Right lobe of liver (tissue), 6 donors: ENCODE measurements around the gene RASIP1. TPM values are rescaled to one million over a fixed set of nuclear protein-coding genes. Genes with fewer than 3 reads are reported as not detected.

ENCODE experiments used
- ATAC-seq, 4 donors: fragments of 200-7000 bp; cut with Tn5 transposase; one replicate each; pipeline ENCODE4 v1.9.1; 2020; ENCODE audit warnings: mild to moderate bottlenecking in 4 of 4, moderate library complexity in 4 of 4
- DNase-seq, 3 donors: peaks; one replicate each; pipeline ENCODE4 v3.0.0-alpha.2; 2020
- H3K27ac ChIP-seq, 3 donors: fragments of 200-600 bp; one replicate each; pipeline ENCODE4 v1.8.0; 2022
- H3K27me3 ChIP-seq, 2 donors: fragments of 200-600 bp; one replicate each; pipeline ENCODE4 v1.8.0; 2022
- H3K36me3 ChIP-seq, 4 donors: fragments of 200-600 bp; sonication (generic) in 1 of 4; one replicate each; pipeline versions ENCODE4 v1.5.1 to v1.8.0; 2017 to 2022; ENCODE audit warnings: control low read depth in 1 of 4
- H3K4me1 ChIP-seq, 4 donors: fragments of 200-600 bp; sonication (generic) in 1 of 4; one replicate each; pipeline versions ENCODE4 v1.5.1 to v1.8.0; 2017 to 2022; ENCODE audit warnings: control low read depth in 1 of 4
- H3K4me3 ChIP-seq, 3 donors: fragments of 200-600 bp; one replicate each; pipeline ENCODE4 v1.8.0; 2022
- H3K9me3 ChIP-seq, 4 donors: fragments of 200-600 bp; sonication (generic) in 1 of 4; one replicate each; pipeline versions ENCODE4 v1.5.1 to v1.8.0; 2017 to 2022; ENCODE audit warnings: control low read depth in 1 of 4
- POLR2A ChIP-seq: fragments of 450-650 bp; IDR thresholded peaks from one replicate; pipeline ENCODE4 v1.6.1; 2017; ENCODE audit warnings: antibody characterized with exemption, mild to moderate bottlenecking
- WGBS: methylation state at CpG from one replicate; pipeline ENCODE4 v1.1.6; 2018; ENCODE audit warnings: low coverage, low lambda C conversion rate; ENCODE audit not compliant: insufficient coverage; ENCODE audit errors: missing lambda C conversion rate; 5-methylcytosine and 5-hydroxymethylcytosine counted together
- intact Hi-C, 2 donors: fragments of 100-400 bp; cut with DNase I; formaldehyde crosslinking; loops; one replicate each; pipeline versions ENCODE4 v1.11.2 to v1.14.1; 2022
- total RNA-seq, 6 experiments: library from RNA; depleted of rRNA in 2 of 6; stranded (reverse); fragments of >200 nt in 2 of 6; fragmentation: NEBNext Ultra II Directional in 3 of 6; extraction: Animal tissue kit (Norgen Biotek cat#: 25700) in 3 of 6; gene quantifications; one replicate each; pipeline versions ENCODE4 v1.1.0 to v1.2.4, GENCODE V29; 2016 to 2023
- TF ChIP-seq, protein P1 (sequence below), 4 donors: fragments of 200-600 bp in 3 of 4; fragments of 450-650 bp in 1 of 4; IDR thresholded peaks; one replicate each; pipeline versions ENCODE4 v1.5.1 to v1.8.0; 2016 to 2022; ENCODE audit warnings: antibody characterized with exemption in 4 of 4, mild to moderate bottlenecking in 2 of 4
- donor health status: DM: no; HTN: yes; CAD: no.
- donor health status: DM: no; HTN: no; CAD: no.
- donor health status: DM: no; HTN: no; CAD: no.
- donor health status: DM: no; HTN: yes; CAD: no.
- donor health status: DM: no; HTN: yes; CAD: no.

The RASIP1 gene
- total RNA-seq, 6 experiments from 2014 or later: 2.7 to 6.7 (median 4.9) TPM

- H3K27me3 ChIP-seq: no peaks in the 10 kb centered on the region
- no peak for DNase-seq
- peak overlapping the region; percentile 18 to 35 (median 26) for H3K4me3 ChIP-seq
- no peaks in the 10 kb centered on the region for H3K36me3 ChIP-seq
- no peak for TF ChIP-seq POLR2A
- H3K9me3 ChIP-seq: no peaks in the 10 kb centered on the region
- peak overlapping the region; percentile 4 to 24 (median 19) for H3K27ac ChIP-seq
- 75% methylated on average over 19 of the region's 20 CpGs for WGBS
- peaks cover 0 to 17% (median 3%) of the 10 kb centered on the region in 4 donors for H3K4me1 ChIP-seq
- intact Hi-C loops: no loop called here
- ATAC-seq: no peak
Measured at GRCh38 chr19:48751845-48752495, 11.6 kb upstream of the RASIP1 start.

- no peaks in the 10 kb centered on the region for H3K27me3 ChIP-seq
- intact Hi-C loops: no loop called here
- peaks cover 0 to 15% (median 3%) of the 10 kb centered on the region in 4 donors for H3K4me1 ChIP-seq
Measured at GRCh38 chr19:48750771-48751504, 10.5 kb upstream of the RASIP1 start.

DNA sequence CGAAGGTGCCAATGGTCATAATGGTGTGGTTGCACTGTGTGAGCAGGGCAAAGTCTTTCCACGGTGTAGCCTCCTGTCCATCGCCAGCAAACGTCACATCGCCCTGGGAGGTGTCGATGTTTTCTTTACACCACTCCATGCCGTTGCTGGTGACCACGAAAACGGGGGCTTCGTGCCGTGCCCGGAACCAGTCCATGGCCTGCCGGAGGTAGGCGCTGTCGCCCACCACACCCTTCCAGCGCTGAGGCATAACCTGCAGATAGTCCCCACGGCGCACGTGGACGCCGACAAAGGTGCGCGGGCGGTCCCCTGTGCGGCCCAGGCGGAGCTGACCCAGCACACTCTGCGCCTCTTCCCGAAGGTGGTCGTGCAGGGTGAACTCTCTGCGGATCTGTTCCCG lies 9.9 kb upstream of the RASIP1 start:
- no peaks in the 10 kb centered on the region for H3K9me3 ChIP-seq
- H3K27ac ChIP-seq: no peak overlapping the region
- H3K27me3 ChIP-seq: no peaks in the 10 kb centered on the region
- intact Hi-C loops: no loop called here
- ATAC-seq (no peak), DNase-seq (no peak)
- peaks cover 0 to 10% (median 1%) of the 10 kb centered on the region in 4 donors for H3K4me1 ChIP-seq
- 100% methylated on average over 2 of the region's 31 CpGs for WGBS
- no peaks in the 10 kb centered on the region for H3K36me3 ChIP-seq
- TF ChIP-seq, protein P1, sequence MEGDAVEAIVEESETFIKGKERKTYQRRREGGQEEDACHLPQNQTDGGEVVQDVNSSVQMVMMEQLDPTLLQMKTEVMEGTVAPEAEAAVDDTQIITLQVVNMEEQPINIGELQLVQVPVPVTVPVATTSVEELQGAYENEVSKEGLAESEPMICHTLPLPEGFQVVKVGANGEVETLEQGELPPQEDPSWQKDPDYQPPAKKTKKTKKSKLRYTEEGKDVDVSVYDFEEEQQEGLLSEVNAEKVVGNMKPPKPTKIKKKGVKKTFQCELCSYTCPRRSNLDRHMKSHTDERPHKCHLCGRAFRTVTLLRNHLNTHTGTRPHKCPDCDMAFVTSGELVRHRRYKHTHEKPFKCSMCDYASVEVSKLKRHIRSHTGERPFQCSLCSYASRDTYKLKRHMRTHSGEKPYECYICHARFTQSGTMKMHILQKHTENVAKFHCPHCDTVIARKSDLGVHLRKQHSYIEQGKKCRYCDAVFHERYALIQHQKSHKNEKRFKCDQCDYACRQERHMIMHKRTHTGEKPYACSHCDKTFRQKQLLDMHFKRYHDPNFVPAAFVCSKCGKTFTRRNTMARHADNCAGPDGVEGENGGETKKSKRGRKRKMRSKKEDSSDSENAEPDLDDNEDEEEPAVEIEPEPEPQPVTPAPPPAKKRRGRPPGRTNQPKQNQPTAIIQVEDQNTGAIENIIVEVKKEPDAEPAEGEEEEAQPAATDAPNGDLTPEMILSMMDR (IDR thresholded peaks at IDR 0.05): no peak
- TF ChIP-seq POLR2A: no peak
- H3K4me3 ChIP-seq: no peak overlapping the region

More at GRCh38 chr19:48750771-48751504, 10.5 kb upstream of the RASIP1 start:
- Histone ChIP-seq H3K27ac (no peak overlapping the region), H3K36me3 (no peaks in the 10 kb centered on the region), H3K9me3 (no peaks in the 10 kb centered on the region), H3K4me3 (no peak overlapping the region)
- TF ChIP-seq, protein P1 (IDR thresholded peaks at IDR 0.05): no peak
- TF ChIP-seq POLR2A: no peak
- DNase-seq: no peak
- 79% methylated on average over 9 of the region's 29 CpGs for WGBS
- ATAC-seq: no peak

GRCh38 chr19:48749571-48750198 lies 9.3 kb upstream of the RASIP1 start:
- intact Hi-C loops: no loop called here
- no peaks in the 10 kb centered on the region for H3K27me3 ChIP-seq

More at GRCh38 chr19:48749571-48750198, 9.3 kb upstream of the RASIP1 start:
- DNase-seq (no peak), ATAC-seq (no peak)
- no CpG with 5 or more reads among the region's 4 CpGs for WGBS
- peaks cover 0 to 10% (median 0%) of the 10 kb centered on the region in 4 donors for H3K4me1 ChIP-seq
- H3K27ac ChIP-seq: no peak overlapping the region
- H3K36me3 ChIP-seq: no peaks in the 10 kb centered on the region
- TF ChIP-seq POLR2A: no peak
- TF ChIP-seq, protein P1 (IDR thresholded peaks at IDR 0.05): no peak
- no peaks in the 10 kb centered on the region for H3K9me3 ChIP-seq
- H3K4me3 ChIP-seq: no peak overlapping the region
